NCI-H128 (cell line): ENCODE measurements around the gene XAB2.
A peak's percentile ranks its signal among the peaks of the same experiment; 100 is the strongest.

Experiments used
- DNase-seq: peaks from one replicate; lab custom pipeline; 2025; ENCODE audit not compliant: unreplicated experiment; lab: John Stamatoyannopoulos, UW

Gene XAB2

GRCh38 chr19:7629347-7630054, at the start of gene XAB2, which contains the start of gene PET100:
Gene XAB2, minus strand, starts transcription at chr19:7629545. Its CDS starts 18 bp downstream, at chr19:7629527.
Gene PET100, plus strand, starts transcription at chr19:7629793. Its CDS starts 41 bp downstream, at chr19:7629834.
- peak; percentile 96 for DNase-seq

DNA sequence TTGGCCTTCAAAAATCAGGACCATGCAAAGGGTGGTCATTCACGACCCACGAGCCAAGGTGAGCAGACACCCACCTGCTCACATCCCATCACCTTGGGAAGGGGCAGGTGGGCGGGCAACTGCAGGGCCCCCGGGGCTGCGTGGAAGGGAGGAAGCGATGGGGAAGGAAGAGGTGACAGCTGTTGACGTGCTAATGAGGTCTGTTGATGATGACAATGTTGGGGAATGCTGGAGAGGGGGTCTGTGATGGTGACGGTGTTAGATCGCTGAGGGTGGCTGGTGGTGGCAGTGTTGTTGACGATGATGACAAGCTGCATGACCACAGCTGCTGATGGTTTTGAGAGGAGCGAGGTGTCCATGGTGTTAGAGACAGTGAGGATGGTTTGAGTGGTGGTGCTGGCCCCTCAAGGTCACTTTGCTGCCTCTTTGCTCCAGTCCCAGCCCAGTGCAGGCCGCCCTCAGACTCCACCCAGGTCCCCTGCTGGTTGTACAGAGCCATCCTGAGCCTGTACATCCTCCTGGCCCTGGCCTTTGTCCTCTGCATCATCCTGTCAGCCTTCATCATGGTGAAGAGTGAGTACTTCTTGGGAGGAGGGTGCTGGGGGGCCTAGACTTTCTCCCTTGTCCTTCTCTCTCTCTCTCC, 48.4 kb upstream of the XAB2 start:
- DNase-seq: no peak

- no peak for DNase-seq
Observed at GRCh38 chr19:7676854-7677253, 47.5 kb upstream of the XAB2 start, which contains the start of gene MCEMP1. Gene MCEMP1, plus strand, starts transcription at chr19:7677090. Its CDS starts 31 bp downstream, at chr19:7677121.

DNA sequence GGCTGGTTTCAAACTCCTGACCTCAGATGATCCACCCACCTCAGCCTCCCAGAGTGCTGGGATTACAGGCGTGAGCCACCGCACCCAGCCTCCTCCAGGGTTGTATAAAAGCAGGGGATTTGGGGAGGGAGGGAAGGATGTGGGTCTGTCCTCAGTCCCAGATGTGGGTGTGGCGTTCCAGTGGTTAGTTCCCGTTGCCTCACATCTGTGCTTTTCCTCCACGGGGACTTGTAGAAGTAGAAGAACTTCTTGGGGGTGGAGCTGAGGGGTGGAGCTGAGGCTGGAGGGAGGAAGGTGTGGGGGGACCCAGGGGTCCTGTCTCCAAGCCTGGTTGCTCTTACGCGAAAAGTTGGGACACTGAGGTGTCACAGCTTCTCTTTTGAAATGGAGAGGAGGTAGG, 47.0 kb upstream of the XAB2 start:
- DNase-seq: no peak

GRCh38 chr19:7674010-7675005, 45.0 kb upstream of the XAB2 start:
- no peak for DNase-seq

DNA sequence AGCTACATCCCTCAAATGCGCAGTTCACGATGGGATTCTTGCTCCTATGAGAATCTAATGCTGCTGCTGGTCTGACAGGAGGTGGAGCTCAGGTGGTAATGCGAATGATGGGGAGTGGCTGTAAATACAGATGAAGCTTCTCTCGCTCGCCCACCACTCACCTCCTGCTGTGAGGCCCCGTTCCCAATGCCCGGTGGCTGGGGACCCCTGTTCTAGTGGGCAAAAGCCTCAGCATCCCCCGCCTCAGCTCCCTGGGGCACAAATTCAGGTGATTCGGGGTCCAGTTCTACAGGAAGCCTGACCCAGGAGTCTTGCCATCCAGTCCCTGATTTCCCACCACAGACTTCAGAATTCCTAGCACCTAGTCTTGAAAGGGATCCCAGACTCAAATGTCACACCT, 43.2 kb upstream of the XAB2 start:
- DNase-seq: no peak

DNA sequence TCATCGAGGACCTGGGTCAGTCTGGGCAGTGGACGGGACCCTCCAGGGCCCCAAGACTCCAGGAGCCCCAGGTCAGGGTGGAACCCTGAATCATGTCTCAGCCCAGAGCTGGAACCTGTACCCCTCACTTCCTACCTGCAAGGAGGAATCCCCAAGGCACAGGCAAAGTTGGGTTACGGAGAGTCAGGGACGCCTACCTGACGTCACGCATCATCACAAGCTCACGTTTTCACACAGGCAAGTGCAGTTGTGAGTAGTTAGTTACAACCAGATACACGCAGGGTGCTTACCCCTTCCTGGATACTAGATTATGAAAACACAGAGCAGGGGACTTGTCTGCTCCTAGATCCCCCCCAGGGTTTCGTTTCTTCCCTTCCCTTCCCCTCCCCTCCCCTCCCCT, 41.4 kb upstream of the XAB2 start:
- no peak for DNase-seq

GRCh38 chr19:7670150-7670783, 40.9 kb upstream of the XAB2 start:
- DNase-seq: no peak

DNA sequence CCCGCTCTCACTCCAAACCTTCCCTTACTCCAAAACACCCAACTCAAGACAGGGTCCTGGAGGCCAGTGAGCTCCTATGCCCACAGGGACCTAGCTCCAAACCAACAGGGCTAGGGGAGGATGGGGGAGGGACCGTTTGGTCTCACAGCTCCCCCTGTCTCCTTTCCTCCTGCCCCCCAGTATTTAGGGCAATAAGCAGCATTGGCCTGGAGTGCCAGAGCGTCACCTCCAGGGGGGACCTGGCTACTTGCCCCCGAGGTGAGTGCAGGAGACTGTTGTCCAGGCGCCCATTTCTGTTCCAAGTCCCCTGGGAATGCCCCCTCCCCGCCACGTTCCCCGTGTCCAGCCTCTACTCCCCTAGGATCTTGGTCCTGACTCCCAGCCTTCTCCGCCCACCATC, 40.3 kb upstream of the XAB2 start:
- DNase-seq: no peak

- no peak for DNase-seq
Observed at GRCh38 chr19:7668842-7669241, 39.5 kb upstream of the XAB2 start, which contains the start of gene RETN. Gene RETN, plus strand, starts transcription at chr19:7669049. Its CDS starts 278 bp downstream, at chr19:7669327.

DNA sequence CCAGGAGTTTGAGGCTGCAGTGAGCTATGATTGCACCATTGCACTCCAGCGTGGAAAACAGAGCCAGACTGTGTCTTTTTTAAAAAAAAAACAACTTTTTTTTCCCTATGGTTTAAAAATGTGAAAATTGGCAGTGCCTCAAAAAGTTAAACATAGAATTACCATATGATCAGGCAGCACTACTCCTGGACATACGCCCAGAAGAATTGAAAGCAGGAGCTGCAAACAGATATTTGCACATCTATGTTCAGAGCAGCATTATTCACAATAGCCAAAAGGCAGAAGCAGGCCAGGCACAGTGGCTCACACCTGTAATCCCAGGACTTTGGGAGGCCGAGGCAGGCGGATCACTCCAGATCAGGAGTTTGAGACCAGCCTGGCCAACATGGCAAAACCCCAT, 35.7 kb upstream of the XAB2 start:
- no peak for DNase-seq

- DNase-seq: no peak
Observed at GRCh38 chr19:7663706-7664105, 34.4 kb upstream of the XAB2 start.

GRCh38 chr19:7662657-7663056, 33.3 kb upstream of the XAB2 start:
- DNase-seq: no peak

GRCh38 chr19:7661744-7662538, 32.6 kb upstream of the XAB2 start:
- DNase-seq: no peak

- DNase-seq: no peak
Observed at GRCh38 chr19:7658219-7658686, 28.9 kb upstream of the XAB2 start.

- DNase-seq: no peak
Observed at GRCh38 chr19:7657131-7657751, 27.9 kb upstream of the XAB2 start.

DNA sequence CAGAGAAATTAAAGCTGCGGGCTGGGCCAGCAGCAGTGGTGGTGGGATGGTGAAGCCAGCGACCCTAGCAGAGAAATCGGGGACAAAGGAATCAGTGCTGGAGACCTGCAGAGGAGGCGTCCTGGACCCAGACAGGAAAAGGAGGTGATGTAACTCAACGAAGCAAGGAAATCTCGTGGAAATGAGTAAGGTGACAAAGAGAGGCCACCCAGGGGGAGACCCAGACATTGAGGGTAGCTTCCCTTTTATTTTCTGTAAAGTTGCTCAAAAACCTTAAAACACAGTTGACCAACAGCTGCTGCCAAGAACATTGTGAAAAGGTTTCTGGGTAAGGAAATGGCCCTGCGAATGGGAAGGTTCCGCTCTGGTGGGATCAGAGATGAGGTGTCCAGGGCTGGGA, 26.2 kb upstream of the XAB2 start:
- no peak for DNase-seq

DNA sequence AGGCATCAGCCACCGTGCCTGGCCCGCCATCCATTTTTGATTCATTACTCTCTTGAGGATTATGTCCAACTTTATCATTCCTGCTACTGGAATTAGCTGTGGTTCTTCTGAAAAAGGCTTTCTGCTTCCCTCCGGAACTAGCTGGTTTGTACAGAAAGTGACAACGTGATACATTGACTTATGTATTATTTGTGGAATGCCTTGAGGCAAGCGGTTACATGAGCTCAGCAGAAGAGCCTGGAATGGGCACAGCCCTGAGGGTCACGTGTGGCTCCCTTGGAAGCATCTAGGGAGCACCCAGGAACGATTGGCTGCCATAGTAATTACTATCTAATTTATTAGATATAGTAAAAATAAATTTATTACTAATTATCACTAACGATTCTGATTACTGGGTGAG, 25.1 kb upstream of the XAB2 start:
- no peak for DNase-seq

DNA sequence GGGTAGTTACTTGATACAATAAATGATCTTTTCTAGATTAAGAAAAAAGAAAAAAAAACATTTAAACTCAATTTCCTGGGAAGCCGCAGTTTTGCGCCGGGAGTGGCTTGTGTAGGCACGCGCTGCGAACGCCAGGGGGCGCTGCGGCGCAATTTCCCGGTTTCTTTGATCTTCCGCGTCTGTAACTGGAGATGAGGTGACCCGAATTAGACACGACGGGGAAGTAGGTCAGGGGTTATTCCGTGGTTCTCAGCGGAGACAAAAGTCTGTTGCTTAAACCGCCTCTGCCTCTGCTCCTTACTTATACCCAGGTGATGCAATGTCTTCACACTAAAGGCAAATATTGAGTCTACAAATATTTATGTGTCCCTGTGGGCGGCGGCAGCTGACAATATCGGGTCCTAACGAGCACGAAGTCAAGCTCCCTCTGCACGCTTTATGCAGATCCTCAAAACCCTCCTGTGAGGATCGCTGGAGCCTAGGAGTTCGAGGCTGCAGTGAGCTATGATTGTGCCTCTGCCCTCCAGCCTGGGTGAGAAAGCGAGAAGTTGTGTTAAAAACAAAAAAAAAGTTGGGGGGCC, 22.8 kb upstream of the XAB2 start:
- DNase-seq: peak; percentile 60
